ENCODE results near the gene SMYD3.
"Not testable (repeated sequence)": the region's sequence is repeated elsewhere in the genome, so short reads cannot be mapped to it uniquely, and the experiment has no call there.

Gene SMYD3

DNA sequence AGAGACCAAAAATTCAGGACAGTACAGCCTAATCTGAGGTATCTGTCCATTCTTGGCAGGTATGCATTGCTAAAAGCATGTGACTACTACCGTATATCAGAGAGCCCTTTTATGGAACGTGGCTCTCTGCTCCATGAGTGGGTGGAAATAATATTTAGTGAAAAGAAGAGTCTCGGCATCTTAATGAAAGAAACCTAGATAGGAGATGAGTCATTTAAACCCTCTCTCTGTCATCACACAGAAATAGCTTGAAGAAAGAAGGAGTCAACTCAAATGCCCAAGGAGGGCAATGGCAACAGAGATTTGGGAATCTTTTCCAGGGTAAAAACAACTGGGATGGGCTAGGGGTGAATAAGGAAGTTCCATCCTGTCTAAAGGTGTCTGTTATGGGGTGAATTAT, 528.2 kb downstream of the SMYD3 start:
- Histone ChIP-seq H3K4me3 (ENCODE audit: low read depth, low read length) (no peak overlapping the region), H3K27me3 (replicated peaks) (no peaks in the 10 kb centered on the region), H3K36me3 (replicated peaks) (no peaks in the 10 kb centered on the region), H3K27ac (no peak overlapping the region)
- TF ChIP-seq, protein P1, sequence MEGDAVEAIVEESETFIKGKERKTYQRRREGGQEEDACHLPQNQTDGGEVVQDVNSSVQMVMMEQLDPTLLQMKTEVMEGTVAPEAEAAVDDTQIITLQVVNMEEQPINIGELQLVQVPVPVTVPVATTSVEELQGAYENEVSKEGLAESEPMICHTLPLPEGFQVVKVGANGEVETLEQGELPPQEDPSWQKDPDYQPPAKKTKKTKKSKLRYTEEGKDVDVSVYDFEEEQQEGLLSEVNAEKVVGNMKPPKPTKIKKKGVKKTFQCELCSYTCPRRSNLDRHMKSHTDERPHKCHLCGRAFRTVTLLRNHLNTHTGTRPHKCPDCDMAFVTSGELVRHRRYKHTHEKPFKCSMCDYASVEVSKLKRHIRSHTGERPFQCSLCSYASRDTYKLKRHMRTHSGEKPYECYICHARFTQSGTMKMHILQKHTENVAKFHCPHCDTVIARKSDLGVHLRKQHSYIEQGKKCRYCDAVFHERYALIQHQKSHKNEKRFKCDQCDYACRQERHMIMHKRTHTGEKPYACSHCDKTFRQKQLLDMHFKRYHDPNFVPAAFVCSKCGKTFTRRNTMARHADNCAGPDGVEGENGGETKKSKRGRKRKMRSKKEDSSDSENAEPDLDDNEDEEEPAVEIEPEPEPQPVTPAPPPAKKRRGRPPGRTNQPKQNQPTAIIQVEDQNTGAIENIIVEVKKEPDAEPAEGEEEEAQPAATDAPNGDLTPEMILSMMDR (IDR thresholded peaks at IDR 0.05; ENCODE audit: low read depth, low read length, missing control alignments) = no peak
- DNase-seq = no peak
- in situ Hi-C loops (cut with HindIII; ENCODE audit: low pct_ligation_motif_present, low sequenced_read_pairs) = no loop called here

DNA sequence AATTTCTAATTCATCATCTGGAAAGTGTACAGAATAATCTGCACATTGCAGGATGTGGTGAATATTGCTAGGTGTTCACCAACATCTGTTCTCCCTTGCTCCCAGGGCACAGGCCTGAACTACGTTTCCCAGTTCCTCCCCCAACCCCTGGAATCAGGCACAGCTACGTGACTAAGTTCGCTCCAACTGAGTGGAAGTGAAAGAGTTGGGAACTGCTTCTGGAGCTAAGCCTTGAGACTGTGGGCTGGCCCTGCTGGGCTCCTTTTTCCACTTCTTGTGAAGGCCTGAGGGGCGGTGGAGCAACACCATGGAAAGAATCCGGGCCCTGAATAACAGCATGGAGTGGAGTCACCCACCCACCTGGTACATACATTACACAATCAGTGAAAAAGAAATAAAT, 534.6 kb downstream of the SMYD3 start:
- H3K36me3 ChIP-seq (replicated peaks) = no peaks in the 10 kb centered on the region
- H3K27ac ChIP-seq = no peak overlapping the region
- TF ChIP-seq, protein P1 (IDR thresholded peaks at IDR 0.05; ENCODE audit: low read depth, low read length, missing control alignments) = no peak
- in situ Hi-C loops (cut with HindIII; ENCODE audit: low pct_ligation_motif_present, low sequenced_read_pairs) = no loop called here
- H3K27me3 ChIP-seq (replicated peaks) = no peaks in the 10 kb centered on the region
- no peak overlapping the region for H3K4me3 ChIP-seq (ENCODE audit: low read depth, low read length)
- no peak for DNase-seq

DNA sequence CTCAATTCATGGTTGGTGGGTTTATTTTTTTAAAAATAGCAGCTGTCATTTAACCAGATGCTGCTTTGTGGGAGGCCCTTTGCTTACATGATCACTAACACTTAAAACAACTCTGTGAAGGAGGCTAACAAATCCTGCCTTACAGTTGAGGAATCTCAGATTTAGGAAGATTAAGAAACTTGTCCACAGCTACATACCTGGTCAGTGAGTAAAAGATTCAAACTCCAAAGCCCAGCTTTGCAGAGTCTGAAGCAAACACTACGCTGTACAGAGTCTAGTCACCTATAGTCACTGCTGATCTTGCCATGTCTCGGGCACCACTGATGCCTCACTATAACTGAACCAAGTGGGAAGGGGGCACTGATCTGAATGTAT, 535.4 kb downstream of the SMYD3 start:
- in situ Hi-C loops (cut with HindIII; ENCODE audit: low pct_ligation_motif_present, low sequenced_read_pairs) = no loop called here
- Histone ChIP-seq H3K27ac (no peak overlapping the region), H3K4me3 (ENCODE audit: low read depth, low read length) (no peak overlapping the region), H3K27me3 (replicated peaks) (no peaks in the 10 kb centered on the region), H3K36me3 (replicated peaks) (no peaks in the 10 kb centered on the region)
- TF ChIP-seq, protein P1 (IDR thresholded peaks at IDR 0.05; ENCODE audit: low read depth, low read length, missing control alignments) = no peak
- no peak for DNase-seq

DNA sequence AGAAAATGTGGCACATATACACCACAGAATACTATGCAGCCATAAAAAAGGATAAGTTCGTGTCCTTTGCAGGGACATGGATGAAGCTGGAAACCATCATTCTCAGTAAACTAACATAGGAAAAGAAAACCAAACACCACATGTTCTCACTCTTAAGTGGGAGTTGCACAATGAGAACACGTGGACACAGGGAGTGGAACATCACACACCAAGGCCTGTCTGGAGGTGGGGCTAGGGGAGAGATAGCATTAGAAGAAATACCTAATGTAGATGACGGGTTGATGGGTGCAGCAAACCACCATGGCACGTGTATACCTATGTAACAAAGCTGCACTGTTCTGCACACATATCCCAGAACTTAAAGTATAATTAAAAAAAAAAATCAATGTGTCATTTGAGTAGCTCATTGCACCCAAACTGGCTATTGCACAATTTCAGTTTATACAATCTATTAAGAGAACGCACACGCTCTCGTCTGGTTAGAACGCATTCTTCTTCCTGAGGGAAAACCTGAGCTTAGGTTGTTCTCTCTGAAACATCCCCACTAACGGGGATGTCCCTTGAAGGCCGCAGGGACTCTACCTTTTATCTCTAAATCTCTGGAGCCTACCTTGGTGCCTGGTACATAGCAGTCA, 535.9 kb downstream of the SMYD3 start:
- H3K27me3 ChIP-seq (replicated peaks); H3K4me3 ChIP-seq (ENCODE audit: low read depth, low read length); H3K36me3 ChIP-seq (replicated peaks); H3K27ac ChIP-seq; in situ Hi-C loops (cut with HindIII; ENCODE audit: low pct_ligation_motif_present, low sequenced_read_pairs); DNase-seq: not testable (repeated sequence)

DNA sequence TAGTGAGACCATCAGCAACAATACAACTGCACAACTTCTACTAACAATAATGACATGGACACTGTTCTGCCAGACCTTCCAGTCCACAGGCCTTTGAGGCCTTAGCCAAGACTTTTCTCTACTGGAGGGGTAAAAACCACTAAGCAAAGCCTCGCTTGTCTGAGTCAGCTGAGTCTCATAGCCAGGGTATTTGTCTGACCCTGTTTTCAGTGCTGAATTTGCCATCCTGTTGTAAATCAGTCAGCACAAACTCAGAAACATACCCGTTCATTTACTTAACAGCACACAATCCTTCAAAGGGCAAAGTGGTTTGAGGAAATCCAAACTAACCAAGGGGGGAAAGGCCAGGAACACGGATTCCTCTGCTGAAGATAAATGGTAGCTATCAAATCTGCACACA, 537.8 kb downstream of the SMYD3 start:
- in situ Hi-C loops (cut with HindIII; ENCODE audit: low pct_ligation_motif_present, low sequenced_read_pairs) = no loop called here
- Histone ChIP-seq H3K36me3 (replicated peaks) (no peaks in the 10 kb centered on the region), H3K27ac (no peak overlapping the region), H3K4me3 (ENCODE audit: low read depth, low read length) (no peak overlapping the region), H3K27me3 (replicated peaks) (no peaks in the 10 kb centered on the region)
- DNase-seq = peak; percentile 82
- TF ChIP-seq, protein P1 (IDR thresholded peaks at IDR 0.05; ENCODE audit: low read depth, low read length, missing control alignments) = no peak

DNA sequence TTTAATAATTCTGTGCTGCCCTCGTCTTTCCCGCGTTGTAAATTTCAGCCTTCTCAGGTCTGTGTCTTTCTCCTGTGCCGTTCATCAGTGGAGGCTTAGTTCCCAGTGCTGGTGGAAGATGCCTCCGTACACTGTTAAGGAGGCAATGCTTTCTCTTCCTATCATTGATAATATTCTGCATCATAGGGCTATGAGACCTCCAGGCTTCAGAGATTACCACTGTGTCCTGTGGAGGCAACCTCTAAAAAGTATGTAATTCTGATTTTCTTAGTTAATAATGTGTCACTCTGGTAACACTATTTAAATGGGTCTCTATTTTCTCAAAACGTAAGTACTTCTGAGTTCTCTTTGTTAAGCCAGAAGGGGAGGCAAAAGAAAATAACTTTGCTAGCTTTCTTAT, 538.3 kb downstream of the SMYD3 start:
- TF ChIP-seq, protein P1 (IDR thresholded peaks at IDR 0.05; ENCODE audit: low read depth, low read length, missing control alignments) = no peak
- in situ Hi-C loops (cut with HindIII; ENCODE audit: low pct_ligation_motif_present, low sequenced_read_pairs) = no loop called here
- Histone ChIP-seq H3K27ac (no peak overlapping the region), H3K27me3 (replicated peaks) (no peaks in the 10 kb centered on the region), H3K4me3 (ENCODE audit: low read depth, low read length) (no peak overlapping the region), H3K36me3 (replicated peaks) (no peaks in the 10 kb centered on the region)
- no peak for DNase-seq
